HCT116 (cell line): ENCODE data around the gene C10orf95. TPM values are rescaled to one million over a fixed set of nuclear protein-coding genes. Genes with fewer than 3 reads are reported as not detected.

ENCODE experiments used
- ATAC-seq: fragments of 200-7000 bp; cut with Tn5 transposase; 2 replicates; pipeline ENCODE4 v1.9.1; 2020; ENCODE audit warnings: mild to moderate bottlenecking, moderate library complexity
- BruUV-seq: library from RNA; stranded (reverse); fragments of 400-500 nt; replicated peaks from 2 replicates; lab custom pipeline; 2021; lab: Mats Ljungman, UMichigan
- CTCF ChIA-PET: fragments of 300-600 bp; sonication (Branson Sonifier 250); formaldehyde crosslinking; loops from one replicate; lab custom pipeline; 2021; ENCODE audit warnings: antibody characterized with exemption; lab: Charles Lee
- POLR2A ChIA-PET: fragments of 300-600, 350-600 bp; sonication (Branson Sonifier 250); formaldehyde crosslinking; loops from one replicate; lab custom pipeline; 2021; ENCODE audit warnings: antibody characterized with exemption; lab: Charles Lee
- RAD21 ChIA-PET, 2 experiments: fragments of 300-600 bp; sonication (Branson Sonifier 250); formaldehyde crosslinking; loops; one replicate each; lab custom pipeline; 2023; ENCODE audit warnings: low total read pairs in 2 of 2; ENCODE audit not compliant: uncharacterized antibody in 2 of 2, unreplicated experiment in 2 of 2, low non-redundant PET in 1 of 2; lab: Charles Lee
- DNase-seq: peaks from one replicate; pipeline ENCODE4 v3.0.0-alpha.2; 2010; ENCODE audit warnings: low read depth, low spot score
- H2AFZ ChIP-seq: fragments of 200-600 bp; shearing (Covaris generic), sonication (generic); 2 replicates; pipeline ENCODE4 v1.6.1; 2017; ENCODE audit warnings: low read depth, mixed run types, mixed read lengths, antibody characterized with exemption, low read length; ENCODE audit not compliant: poor library complexity, severe bottlenecking
- H3K27ac ChIP-seq: 2 replicates; pipeline ENCODE4 v1.5.1; 2012; ENCODE audit warnings: low read depth, low read length
- H3K27me3 ChIP-seq: fragments of 200-600 bp; sonication (generic); 2 replicates; pipeline ENCODE4 v1.6.1; 2016; ENCODE audit warnings: mixed run types, low read length, mixed read lengths; ENCODE audit not compliant: insufficient read depth
- H3K36me3 ChIP-seq, 2 experiments: fragments of 200-500 bp in 1 of 2; fragments of 200-600 bp in 1 of 2; sonication (Bioruptor generic) in 1 of 2; sonication (generic) in 1 of 2; 2 replicates each; pipeline versions ENCODE4 v1.5.1 to v1.6.1; 2014 to 2016; ENCODE audit warnings: low read length in 2 of 2, inconsistent platforms in 1 of 2, mixed read lengths in 1 of 2, mixed run types in 1 of 2; ENCODE audit not compliant: insufficient read depth in 2 of 2, control insufficient read depth in 1 of 2
- H3K4me1 ChIP-seq, 2 experiments: fragments of 200-600 bp in 1 of 2; sonication (generic) in 1 of 2; 2 replicates each; pipeline versions ENCODE4 v1.5.1 to v1.6.1; 2012 to 2017; ENCODE audit warnings: low read length in 2 of 2, inconsistent platforms in 1 of 2, mild to moderate bottlenecking in 1 of 2, mixed read lengths in 1 of 2, mixed run types in 1 of 2, moderate library complexity in 1 of 2; ENCODE audit not compliant: insufficient read depth in 2 of 2, control insufficient read depth in 1 of 2
- H3K4me2 ChIP-seq: fragments of 200-600 bp; sonication (generic); 2 replicates; pipeline ENCODE4 v1.6.1; 2017; ENCODE audit warnings: mixed run types, low read length, mixed read lengths
- H3K4me3 ChIP-seq, 2 experiments: fragments of 200-600 bp in 1 of 2; sonication (generic) in 1 of 2; replicated peaks in 1 of 2; 2 replicates each; pipeline ENCODE4 v1.5.1; 2011 to 2016; ENCODE audit warnings: low read length in 2 of 2, control low read depth in 1 of 2, low read depth in 1 of 2, mild to moderate bottlenecking in 1 of 2, mixed read lengths in 1 of 2, mixed run types in 1 of 2
- H3K79me2 ChIP-seq: fragments of 200-600 bp; sonication (generic); 2 replicates; pipeline ENCODE4 v1.6.1; 2017; ENCODE audit warnings: mild to moderate bottlenecking, mixed run types, low read length, moderate library complexity, mixed read lengths; ENCODE audit not compliant: insufficient read depth
- H3K9ac ChIP-seq: fragments of 200-600 bp; sonication (generic); 2 replicates; pipeline ENCODE4 v1.6.1; 2016; ENCODE audit warnings: low read length, mixed read lengths
- H3K9me2 ChIP-seq: fragments of 200-600 bp; sonication (generic), shearing (Covaris generic); 2 replicates; pipeline ENCODE4 v1.6.1; 2017; ENCODE audit warnings: mixed run types, mild to moderate bottlenecking, moderate library complexity; ENCODE audit not compliant: insufficient read depth
- H3K9me3 ChIP-seq, 2 experiments: fragments of 200-500 bp in 1 of 2; fragments of 200-600 bp in 1 of 2; sonication (Bioruptor generic) in 1 of 2; sonication (generic) in 1 of 2; 2 replicates each; pipeline ENCODE4 v1.6.1; 2014 to 2017; ENCODE audit warnings: low read length in 2 of 2, mixed read lengths in 2 of 2, inconsistent platforms in 1 of 2, low read depth in 1 of 2, mild to moderate bottlenecking in 1 of 2, mixed run types in 1 of 2, moderate library complexity in 1 of 2; ENCODE audit not compliant: control insufficient read depth in 1 of 2, insufficient read depth in 1 of 2
- H4K20me1 ChIP-seq: fragments of 200-600 bp; sonication (generic), shearing (Covaris generic); 2 replicates; pipeline ENCODE4 v1.6.1; 2017; ENCODE audit warnings: mixed run types, mild to moderate bottlenecking, moderate library complexity; ENCODE audit not compliant: insufficient read depth
- CBX3 ChIP-seq: IDR thresholded peaks from 2 replicates; pipeline ENCODE4 v1.6.1; 2012; ENCODE audit warnings: low read depth
- CEBPB ChIP-seq: IDR thresholded peaks from 2 replicates; pipeline ENCODE4 v1.6.1; 2012; ENCODE audit warnings: low read depth
- CTCF ChIP-seq, 3 experiments: fragments of 200-600 bp in 1 of 3; sonication (generic) in 1 of 3; IDR thresholded peaks in 2 of 3; conservative IDR thresholded peaks in 1 of 3; 2 replicates each; pipeline ENCODE4 v1.5.1; 2012 to 2017; ENCODE audit warnings: low read depth in 2 of 3, low read length in 2 of 3, antibody characterized with exemption in 1 of 3, borderline replicate concordance in 1 of 3, control low read depth in 1 of 3, mild to moderate bottlenecking in 1 of 3, mixed read lengths in 1 of 3, mixed run types in 1 of 3, moderate library complexity in 1 of 3; ENCODE audit not compliant: insufficient read depth in 1 of 3
- EGR1 ChIP-seq: IDR thresholded peaks from 2 replicates; pipeline ENCODE4 v1.6.1; 2012; ENCODE audit warnings: low read depth
- EZH2 ChIP-seq: fragments of 200-600 bp; sonication (generic); IDR thresholded peaks from 2 replicates; pipeline ENCODE4 v1.6.1; 2017; ENCODE audit warnings: antibody characterized with exemption, mixed run types
- FOSL1 ChIP-seq: IDR thresholded peaks from 2 replicates; pipeline ENCODE4 v1.6.1; 2012; ENCODE audit warnings: low read depth
- JUND ChIP-seq: IDR thresholded peaks from 2 replicates; pipeline ENCODE4 v1.6.1; 2012
- MAX ChIP-seq: IDR thresholded peaks from 2 replicates; pipeline ENCODE4 v1.6.1; 2012
- POLR2A ChIP-seq: IDR thresholded peaks from 2 replicates; pipeline ENCODE4 v1.7.0; 2011; ENCODE audit warnings: borderline replicate concordance; ENCODE audit not compliant: insufficient read depth, insufficient read length; ENCODE audit errors: extremely low read depth
- POLR2AphosphoS5 ChIP-seq: IDR thresholded peaks from 2 replicates; pipeline ENCODE4 v1.6.1; 2011; ENCODE audit warnings: mild to moderate bottlenecking, low read depth, low read length, moderate library complexity
- RAD21 ChIP-seq: IDR thresholded peaks from 2 replicates; pipeline ENCODE4 v1.6.1; 2012; ENCODE audit warnings: low read depth, mild to moderate bottlenecking
- SIN3A ChIP-seq: IDR thresholded peaks from 2 replicates; pipeline ENCODE4 v1.6.1; 2012; ENCODE audit warnings: low read depth
- SP1 ChIP-seq: IDR thresholded peaks from 2 replicates; pipeline ENCODE4 v1.6.1; 2012; ENCODE audit warnings: low read depth
- SRF ChIP-seq: IDR thresholded peaks from 2 replicates; pipeline ENCODE4 v1.6.1; 2012; ENCODE audit warnings: low read depth
- TCF7L2 ChIP-seq: IDR thresholded peaks from 2 replicates; pipeline ENCODE4 v1.7.0; 2011; ENCODE audit warnings: borderline replicate concordance, inconsistent platforms; ENCODE audit not compliant: insufficient read depth, insufficient read length; ENCODE audit errors: extremely low read depth
- YY1 ChIP-seq: IDR thresholded peaks from 2 replicates; pipeline ENCODE4 v1.6.1; 2011; ENCODE audit warnings: low read length, low read depth, moderate library complexity, mild to moderate bottlenecking; ENCODE audit not compliant: insufficient replicate concordance; ENCODE audit errors: extremely low read depth
- ZBTB33 ChIP-seq: IDR thresholded peaks from 2 replicates; pipeline ENCODE4 v1.6.1; 2011; ENCODE audit warnings: mild to moderate bottlenecking, low read length, moderate library complexity; ENCODE audit not compliant: insufficient replicate concordance; ENCODE audit errors: extremely low read depth
- ZFX ChIP-seq: fragments of 450-650 bp; IDR thresholded peaks from 2 replicates; pipeline ENCODE4 v1.6.1; 2017
- ZNF274 ChIP-seq: fragments of 200-500 bp; sonication (Bioruptor generic); IDR thresholded peaks from 2 replicates; pipeline ENCODE4 v1.6.1; 2014; ENCODE audit warnings: mild to moderate bottlenecking, low read depth, low read length, inconsistent platforms
- intact Hi-C: fragments of 100-400 bp; cut with micrococcal nuclease; formaldehyde crosslinking; loops from 2 replicates; pipeline ENCODE4 v1.10.0; 2022
- total RNA-seq: library from RNA; stranded (reverse); gene quantifications from one replicate; pipeline ENCODE4 v1.2.1, GENCODE V29; 2021; ENCODE audit not compliant: unreplicated experiment
- TF ChIP-seq, protein P1 (sequence below): IDR thresholded peaks from 2 replicates; pipeline ENCODE4 v1.6.1; 2012

C10orf95 gene
- total RNA-seq, 1 experiment from 2014 or later, result 2.1 TPM

DNA sequence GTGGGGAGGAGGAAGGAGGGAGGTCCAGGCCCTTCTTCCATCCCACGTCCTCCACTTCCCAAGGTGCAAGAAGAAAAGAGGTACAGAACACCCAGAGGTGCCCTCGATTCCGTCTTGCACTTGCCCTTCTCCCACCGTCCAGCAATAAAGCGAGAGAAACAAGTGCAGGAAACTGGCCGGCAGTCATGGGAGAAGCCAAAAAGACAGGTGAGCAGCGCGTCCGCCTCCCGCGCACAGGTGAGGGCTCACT is 1.3 kb downstream of the C10orf95 start:
- Histone ChIP-seq H3K27ac (peak overlapping the region; percentile 98), H3K4me2 (peak overlapping the region; percentile 98), H3K27me3 (no peaks in the 10 kb centered on the region), H3K4me1 (peaks cover 28 to 38% of the 10 kb centered on the region in 2 experiments), H3K9me3 (no peaks in the 10 kb centered on the region), H3K9me2 (no peaks in the 10 kb centered on the region), H3K79me2 (peaks cover 35% of the 10 kb centered on the region), H2AFZ (no peak overlapping the region), H3K36me3 (0 out of 4 replicates have a peak, but pooled peaks cover 0 to 10% of the 10 kb centered on the region in 2 experiments), H3K9ac (peak overlapping the region; percentile 97), H3K4me3 (peak overlapping the region; percentile 72 to 100), H4K20me1 (no peaks in the 10 kb centered on the region)
- TF ChIP-seq ZNF274, result no peak
- TF ChIP-seq SIN3A, result no peak
- TF ChIP-seq POLR2A, result no peak
- TF ChIP-seq EZH2, result no peak
- TF ChIP-seq ZFX, result no peak
- TF ChIP-seq JUND, result no peak
- TF ChIP-seq POLR2AphosphoS5, result no peak
- no peak for TF ChIP-seq CBX3
- no peak for TF ChIP-seq SP1
- TF ChIP-seq CEBPB, result no peak
- TF ChIP-seq ZBTB33, result no peak
- TF ChIP-seq, protein P1, sequence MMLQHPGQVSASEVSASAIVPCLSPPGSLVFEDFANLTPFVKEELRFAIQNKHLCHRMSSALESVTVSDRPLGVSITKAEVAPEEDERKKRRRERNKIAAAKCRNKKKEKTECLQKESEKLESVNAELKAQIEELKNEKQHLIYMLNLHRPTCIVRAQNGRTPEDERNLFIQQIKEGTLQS, result no peak
- no peak for TF ChIP-seq EGR1
- no peak for TF ChIP-seq FOSL1
- TF ChIP-seq SRF, result no peak
- TF ChIP-seq TCF7L2, result no peak
- no peak for TF ChIP-seq RAD21
- TF ChIP-seq YY1, result no peak
- no peak for TF ChIP-seq MAX
- no peak for TF ChIP-seq CTCF (IDR thresholded peaks at IDR 0.05 in 2 of 3, conservative IDR thresholded peaks at IDR 0.05 in 1 of 3; ENCODE audit: borderline replicate concordance in 1 of 3, insufficient read depth in 1 of 3, low read depth in 2 of 3, low read length in 2 of 3)
- ChIA-PET POLR2A (interaction anchor here (0.6 to 6.1 kb wide), 8 partner anchors 9 to 195 kb away, joined by 3 to 39 read pairs (median 6); partner anchors contain the start of genes CUEDC2, FBXL15 and TRIM8), RAD21 (interaction anchor here (0.9 to 1.6 kb wide), 2 partner anchors 27 to 134 kb away, joined by 3 to 4 read pairs; no protein-coding TSS in a partner anchor), CTCF (interaction anchor here (1.0 to 2.7 kb wide), 4 partner anchors 10 to 280 kb away, joined by 3 to 16 read pairs (median 5); no protein-coding TSS in a partner anchor)
- intact Hi-C loops, result loop anchor here (2.0 kb wide), 1 partner anchor 55 kb away; the partner anchor contains the start of gene NFKB2
- BruUV-seq, result TSS peak; percentile 79
- no peak for ATAC-seq
- no peak for DNase-seq
